K562 (cell line): ENCODE data around the gene SIRPA. TPM values are rescaled to one million over a fixed set of nuclear protein-coding genes. Genes with fewer than 3 reads are reported as not detected.

ENCODE experiments used
- ATAC-seq: fragments of 200-7000 bp; cut with Tn5 transposase; 3 replicates; pipeline ENCODE4 v1.9.1; 2020; ENCODE audit warnings: moderate library complexity
- BruUV-seq: library from RNA; stranded (reverse); fragments of 400-500 nt; replicated peaks from 2 replicates; lab custom pipeline; 2021; lab: Mats Ljungman, UMichigan
- CTCF ChIA-PET: fragments of 300-600 bp; formaldehyde crosslinking; extraction: SDS; loops from one replicate; lab custom pipeline; 2021; ENCODE audit warnings: low intra/inter-chr PET ratio; lab: Yijun Ruan, JAX
- POLR2A ChIA-PET: fragments of 300-600, 350-650 bp; sonication (Branson Sonifier 250); formaldehyde crosslinking; extraction: SDS; loops from one replicate; lab custom pipeline; 2021; ENCODE audit warnings: antibody characterized with exemption, inconsistent platforms; lab: Yijun Ruan, JAX
- DNase-seq, 4 experiments: peaks; one replicate each; pipeline versions ENCODE4 v3.0.0 to v3.0.0-alpha.2; 2011 to 2018; ENCODE audit warnings: low spot score in 3 of 4, mixed read lengths in 3 of 4; ENCODE audit errors: extremely low read depth in 1 of 4
- FAIRE-seq: peaks from 2 replicates; lab custom pipeline; 2011; peaks lifted over from hg19 to GRCh38; lab: Jason Lieb, UNC
- H2AFZ ChIP-seq: 2 replicates; pipeline ENCODE4 v1.6.0; 2011; ENCODE audit warnings: low read depth, low read length, control low read depth, inconsistent platforms
- H3K27ac ChIP-seq: fragments of 200-600 bp; 3 replicates; pipeline ENCODE4 v1.8.0; 2011; ENCODE audit warnings: low read depth, mild to moderate bottlenecking, control low read depth, inconsistent platforms, low read length, moderate library complexity, mixed read lengths; ENCODE audit errors: extremely low read depth
- H3K27me3 ChIP-seq, 2 experiments: fragments of 300-600 bp in 1 of 2; 2 replicates in 1 of 2; 3 replicates in 1 of 2; pipeline versions ENCODE4 v1.6.0 to v1.8.0; 2011; ENCODE audit warnings: inconsistent platforms in 2 of 2, low read length in 2 of 2, mild to moderate bottlenecking in 1 of 2, mixed read lengths in 1 of 2, moderate library complexity in 1 of 2; ENCODE audit not compliant: control insufficient read depth in 2 of 2, insufficient read depth in 2 of 2
- H3K36me3 ChIP-seq: fragments of 300-600 bp; 3 replicates; pipeline ENCODE4 v1.8.0; 2011; ENCODE audit warnings: mild to moderate bottlenecking, low read length, inconsistent platforms; ENCODE audit not compliant: control insufficient read depth, insufficient read depth
- H3K4me1 ChIP-seq, 2 experiments: fragments of 200-600 bp in 1 of 2; replicated peaks in 1 of 2; 2 replicates in 1 of 2; 3 replicates in 1 of 2; pipeline versions ENCODE4 v1.5.1 to v1.8.0; 2011; ENCODE audit warnings: inconsistent platforms in 2 of 2, low read length in 2 of 2, mild to moderate bottlenecking in 1 of 2, mixed read lengths in 1 of 2, moderate library complexity in 1 of 2; ENCODE audit not compliant: control insufficient read depth in 2 of 2, insufficient read depth in 2 of 2
- H3K4me2 ChIP-seq: 2 replicates; pipeline ENCODE4 v1.6.1; 2011; ENCODE audit warnings: low read length, control low read depth, inconsistent platforms, mixed read lengths; ENCODE audit not compliant: insufficient read depth
- H3K4me3 ChIP-seq: fragments of 200-600 bp; sonication (generic), shearing (Covaris generic); 2 replicates; pipeline ENCODE4 v1.5.1; 2016; ENCODE audit warnings: control low read depth, inconsistent platforms
- H3K79me2 ChIP-seq: fragments of 200-600 bp; 3 replicates; pipeline ENCODE4 v1.8.0; 2011; ENCODE audit warnings: low read length, inconsistent platforms; ENCODE audit not compliant: control insufficient read depth, insufficient read depth
- H3K9ac ChIP-seq, 2 experiments: 2 replicates each; pipeline versions ENCODE4 v1.6.0 to v1.6.1; 2011; ENCODE audit warnings: low read depth in 2 of 2, low read length in 2 of 2, control low read depth in 1 of 2, inconsistent platforms in 1 of 2, mild to moderate bottlenecking in 1 of 2, mixed read lengths in 1 of 2; ENCODE audit not compliant: insufficient read depth in 1 of 2
- H3K9me1 ChIP-seq: one replicate; pipeline ENCODE4 v1.6.0; 2011; ENCODE audit warnings: inconsistent platforms, mild to moderate bottlenecking, low read length, moderate library complexity; ENCODE audit not compliant: control insufficient read depth, insufficient read depth
- H3K9me3 ChIP-seq: replicated peaks from 2 replicates; pipeline ENCODE4 v1.5.1; 2011; ENCODE audit warnings: low read depth, low read length, inconsistent platforms; ENCODE audit not compliant: control insufficient read depth, insufficient read depth
- H4K20me1 ChIP-seq: replicated peaks from 2 replicates; pipeline ENCODE4 v1.6.1; 2011; ENCODE audit warnings: low read length, inconsistent platforms, mixed read lengths; ENCODE audit not compliant: control insufficient read depth, insufficient read depth
- ATF3 ChIP-seq, 2 experiments: fragments of 450-650 bp in 1 of 2; sonication (generic) in 1 of 2; formaldehyde crosslinking in 1 of 2; IDR thresholded peaks in 1 of 2; conservative IDR thresholded peaks in 1 of 2; 2 replicates each; pipeline versions ENCODE4 v1.6.1 to v1.8.1; 2016 to 2023; ENCODE audit warnings: mild to moderate bottlenecking in 2 of 2, moderate library complexity in 2 of 2, inconsistent platforms in 1 of 2, missing genetic modification reagents in 1 of 2
- ATF7 ChIP-seq: fragments of 450-650 bp; IDR thresholded peaks from 2 replicates; pipeline ENCODE4 v1.7.1; 2014; ENCODE audit warnings: mild to moderate bottlenecking, moderate library complexity
- COPS2 ChIP-seq: fragments of 450-650 bp; conservative IDR thresholded peaks from 2 replicates; pipeline ENCODE4 v1.6.1; 2016; ENCODE audit warnings: mild to moderate bottlenecking, moderate library complexity
- FIP1L1 ChIP-seq: fragments of 200-400 bp; formaldehyde crosslinking; IDR thresholded peaks from 2 replicates; pipeline ENCODE4 v1.6.1; 2018; ENCODE audit warnings: mild to moderate bottlenecking, low read depth, low read length; ENCODE audit not compliant: poor library complexity, severe bottlenecking
- FOXA3 ChIP-seq, 2 experiments: fragments of 450-650 bp in 1 of 2; sonication (generic) in 1 of 2; formaldehyde crosslinking; IDR thresholded peaks in 1 of 2; conservative IDR thresholded peaks in 1 of 2; 2 replicates each; pipeline versions ENCODE4 v1.4.0 to v1.8.0; 2020 to 2022; ENCODE audit warnings: mild to moderate bottlenecking in 2 of 2, missing genetic modification reagents in 1 of 2
- SAP30 ChIP-seq: fragments of 200-600 bp; sonication (generic); IDR thresholded peaks from 2 replicates; pipeline ENCODE4 v1.6.1; 2012; ENCODE audit warnings: borderline replicate concordance, low read depth, mild to moderate bottlenecking, moderate library complexity, low read length, control low read depth, inconsistent platforms; ENCODE audit not compliant: insufficient read depth, poor library complexity, severe bottlenecking
- ZNF668 ChIP-seq: fragments of 250-450 bp; sonication (Bioruptor Pico); IDR thresholded peaks from 2 replicates; pipeline ENCODE4 v1.8.0; 2022; ENCODE audit warnings: mild to moderate bottlenecking, inconsistent platforms
- WGBS: fragments of 100-300 bp; shearing (Covaris generic); methylation state at CpG from one replicate; pipeline ENCODE4 v1.1.6; 2016; ENCODE audit warnings: low coverage, mixed read lengths; ENCODE audit not compliant: insufficient coverage; ENCODE audit errors: missing lambda C conversion rate; 5-methylcytosine and 5-hydroxymethylcytosine counted together
- in situ Hi-C: fragments of 300-500 bp; cut with MboI; formaldehyde crosslinking; loops from 4 replicates; pipeline ENCODE4 v1.15.0; 2018; ENCODE audit warnings: inconsistent platforms, mixed read lengths
- intact Hi-C: fragments of 100-400 bp; cut with micrococcal nuclease; formaldehyde crosslinking; loops from 2 replicates; pipeline ENCODE4 v1.14.2; 2022
- polyA plus RNA-seq, 8 experiments: library from polyadenylated mRNA; depleted of rRNA in 4 of 8; stranded (reverse) in 5 of 8; unstranded in 3 of 8; fragments of >200 nt; fragmentation: Nextera tagmentation in 2 of 8; fragmentation: Illumina TruSeq in 1 of 8; extraction: Ambion mirVana in 2 of 8; extraction: Trizol in 1 of 8; gene quantifications; 2 replicates each; pipeline versions ENCODE4 v1.2.1 to v1.2.3, GENCODE V29; 2011 to 2014; ENCODE audit warnings: inconsistent platforms in 1 of 8, missing spikeins in 1 of 8
- total RNA-seq, 7 experiments: library from RNA; depleted of rRNA in 6 of 7; stranded (reverse); fragments of >200 nt in 6 of 7; fragmentation: Illumina TruSeq in 2 of 7; extraction: Trizol in 2 of 7; gene quantifications; 2 replicates each; pipeline versions ENCODE4 v1.2.1 to v1.2.3, GENCODE V29; 2011 to 2021; ENCODE audit warnings: low replicate concordance in 1 of 7

Gene SIRPA
- total and polyA plus RNA-seq, 9 of the 15 experiments (the other 6 are each of a cell fraction or from before 2014, with no cell fraction given) = 0.01 to 0.40 (median 0.11) TPM; not detected in 2

GRCh38 chr20:1870792-1871550, 24.2 kb upstream of the SIRPA start:
- DNase-seq (no peak), ATAC-seq (no peak), FAIRE-seq (no peak)
- intact Hi-C loops = no loop called here
- H3K9ac ChIP-seq = no peak overlapping the region
- ChIA-PET CTCF (no interaction called here), POLR2A (no interaction called here)
- 3% methylated on average over 11 of the region's 17 CpGs for WGBS
- H3K4me3 ChIP-seq = no peak overlapping the region
- no peak overlapping the region for H3K27ac ChIP-seq
- no TSS peak for BruUV-seq
- no peaks in the 10 kb centered on the region for H3K79me2 ChIP-seq
- in situ Hi-C loops = no loop called here
- H3K9me1 ChIP-seq = no peaks in the 10 kb centered on the region
- H3K4me1 ChIP-seq = no peaks in the 10 kb centered on the region
- H3K36me3 ChIP-seq = no peaks in the 10 kb centered on the region
- H3K27me3 ChIP-seq = no peaks in the 10 kb centered on the region
- no peaks in the 10 kb centered on the region for H4K20me1 ChIP-seq
- H2AFZ ChIP-seq = no peak overlapping the region
- TF ChIP-seq FOXA3 (CRISPR knock-in tag; conservative IDR thresholded peaks at IDR 0.05 in 1 of 2, IDR thresholded peaks at IDR 0.05 in 1 of 2) (no peak), ATF3 (IDR thresholded peaks at IDR 0.05) (peak; percentile 15; the same call in 1 of the 2 replicates), ATF3 (CRISPR knock-in tag; conservative IDR thresholded peaks at IDR 0.05) (no peak), ATF7 (peak; percentile 41; the same call in 1 of the 2 replicates), COPS2 (no peak), FIP1L1 (no peak), SAP30 (no peak), ZNF668 (CRISPR knock-in tag) (no peak)
- H3K4me2 ChIP-seq = no peak overlapping the region
- no peaks in the 10 kb centered on the region for H3K9me3 ChIP-seq
